GM12878 (cell line): ENCODE data around the gene DCLK2.

Experiments used
- FOS ChIP-seq: IDR thresholded peaks from 3 replicates; pipeline ENCODE4 v1.6.1; 2011; ENCODE audit warnings: borderline replicate concordance; ENCODE audit not compliant: insufficient read length; ENCODE audit errors: extremely low read depth
- POLR2A ChIP-seq: IDR thresholded peaks from 2 replicates; pipeline ENCODE4 v1.6.1; 2011; ENCODE audit warnings: low read depth, mild to moderate bottlenecking, low read length
- RELA ChIP-seq: fragments of 450-650 bp; IDR thresholded peaks from 2 replicates; pipeline ENCODE4 v1.8.0; 2014; ENCODE audit warnings: borderline replicate concordance; ENCODE audit not compliant: partially characterized antibody
- TF ChIP-seq, protein P1 (sequence below): IDR thresholded peaks from 2 replicates; pipeline ENCODE4 v1.6.1; 2012; ENCODE audit warnings: mild to moderate bottlenecking, low read depth, low read length
- TF ChIP-seq, protein P2 (sequence below), 3 experiments: IDR thresholded peaks in 2 of 3; conservative IDR thresholded peaks in 1 of 3; 2 replicates each; pipeline ENCODE4 v1.5.1; 2011; ENCODE audit warnings: low read depth in 3 of 3, low read length in 3 of 3, mild to moderate bottlenecking in 3 of 3, control low read depth in 2 of 3, moderate library complexity in 2 of 3, inconsistent platforms in 1 of 3, mixed read lengths in 1 of 3; ENCODE audit not compliant: control insufficient read depth in 2 of 3, insufficient read depth in 1 of 3; ENCODE audit errors: extremely low read depth in 1 of 3

DNA sequence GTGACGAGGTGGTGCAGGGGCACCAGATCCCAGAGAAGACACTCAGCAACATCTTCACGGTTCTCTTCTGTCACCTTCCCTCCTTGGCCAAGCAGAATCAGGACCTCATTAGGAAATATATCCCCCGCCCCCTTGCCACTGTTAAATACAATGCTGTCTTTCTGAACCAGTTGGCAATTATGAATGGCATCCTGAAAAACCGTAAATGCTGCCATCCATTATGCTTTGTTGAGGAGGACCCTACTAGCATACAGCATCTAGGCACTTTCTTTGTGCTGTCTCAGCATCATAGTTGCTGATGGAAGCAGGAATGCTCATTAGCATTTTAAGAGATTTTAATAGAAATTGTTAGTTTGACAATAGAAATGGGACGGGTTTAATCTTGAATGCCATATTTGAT is 138.5 kb downstream of the DCLK2 start:
- TF ChIP-seq, protein P1, sequence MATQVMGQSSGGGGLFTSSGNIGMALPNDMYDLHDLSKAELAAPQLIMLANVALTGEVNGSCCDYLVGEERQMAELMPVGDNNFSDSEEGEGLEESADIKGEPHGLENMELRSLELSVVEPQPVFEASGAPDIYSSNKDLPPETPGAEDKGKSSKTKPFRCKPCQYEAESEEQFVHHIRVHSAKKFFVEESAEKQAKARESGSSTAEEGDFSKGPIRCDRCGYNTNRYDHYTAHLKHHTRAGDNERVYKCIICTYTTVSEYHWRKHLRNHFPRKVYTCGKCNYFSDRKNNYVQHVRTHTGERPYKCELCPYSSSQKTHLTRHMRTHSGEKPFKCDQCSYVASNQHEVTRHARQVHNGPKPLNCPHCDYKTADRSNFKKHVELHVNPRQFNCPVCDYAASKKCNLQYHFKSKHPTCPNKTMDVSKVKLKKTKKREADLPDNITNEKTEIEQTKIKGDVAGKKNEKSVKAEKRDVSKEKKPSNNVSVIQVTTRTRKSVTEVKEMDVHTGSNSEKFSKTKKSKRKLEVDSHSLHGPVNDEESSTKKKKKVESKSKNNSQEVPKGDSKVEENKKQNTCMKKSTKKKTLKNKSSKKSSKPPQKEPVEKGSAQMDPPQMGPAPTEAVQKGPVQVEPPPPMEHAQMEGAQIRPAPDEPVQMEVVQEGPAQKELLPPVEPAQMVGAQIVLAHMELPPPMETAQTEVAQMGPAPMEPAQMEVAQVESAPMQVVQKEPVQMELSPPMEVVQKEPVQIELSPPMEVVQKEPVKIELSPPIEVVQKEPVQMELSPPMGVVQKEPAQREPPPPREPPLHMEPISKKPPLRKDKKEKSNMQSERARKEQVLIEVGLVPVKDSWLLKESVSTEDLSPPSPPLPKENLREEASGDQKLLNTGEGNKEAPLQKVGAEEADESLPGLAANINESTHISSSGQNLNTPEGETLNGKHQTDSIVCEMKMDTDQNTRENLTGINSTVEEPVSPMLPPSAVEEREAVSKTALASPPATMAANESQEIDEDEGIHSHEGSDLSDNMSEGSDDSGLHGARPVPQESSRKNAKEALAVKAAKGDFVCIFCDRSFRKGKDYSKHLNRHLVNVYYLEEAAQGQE = no peak
- TF ChIP-seq POLR2A (no peak), RELA (no peak), FOS (no peak)
- TF ChIP-seq, protein P2, sequence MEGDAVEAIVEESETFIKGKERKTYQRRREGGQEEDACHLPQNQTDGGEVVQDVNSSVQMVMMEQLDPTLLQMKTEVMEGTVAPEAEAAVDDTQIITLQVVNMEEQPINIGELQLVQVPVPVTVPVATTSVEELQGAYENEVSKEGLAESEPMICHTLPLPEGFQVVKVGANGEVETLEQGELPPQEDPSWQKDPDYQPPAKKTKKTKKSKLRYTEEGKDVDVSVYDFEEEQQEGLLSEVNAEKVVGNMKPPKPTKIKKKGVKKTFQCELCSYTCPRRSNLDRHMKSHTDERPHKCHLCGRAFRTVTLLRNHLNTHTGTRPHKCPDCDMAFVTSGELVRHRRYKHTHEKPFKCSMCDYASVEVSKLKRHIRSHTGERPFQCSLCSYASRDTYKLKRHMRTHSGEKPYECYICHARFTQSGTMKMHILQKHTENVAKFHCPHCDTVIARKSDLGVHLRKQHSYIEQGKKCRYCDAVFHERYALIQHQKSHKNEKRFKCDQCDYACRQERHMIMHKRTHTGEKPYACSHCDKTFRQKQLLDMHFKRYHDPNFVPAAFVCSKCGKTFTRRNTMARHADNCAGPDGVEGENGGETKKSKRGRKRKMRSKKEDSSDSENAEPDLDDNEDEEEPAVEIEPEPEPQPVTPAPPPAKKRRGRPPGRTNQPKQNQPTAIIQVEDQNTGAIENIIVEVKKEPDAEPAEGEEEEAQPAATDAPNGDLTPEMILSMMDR (IDR thresholded peaks at IDR 0.05 in 2 of 3, conservative IDR thresholded peaks at IDR 0.05 in 1 of 3; ENCODE audit: control insufficient read depth in 2 of 3, extremely low read depth in 1 of 3, insufficient read depth in 1 of 3, low read depth in 3 of 3, low read length in 3 of 3) = no peak
